Vagina (tissue), 2 donors: ENCODE results near the gene IL12RB2. TPM values are rescaled to one million over a fixed set of nuclear protein-coding genes. Genes with fewer than 3 reads are reported as not detected.

Source experiments
- DNase-seq, 2 donors: peaks; one replicate each; pipeline ENCODE4 v3.0.0-alpha.2; 2017; ENCODE audit errors: extremely low spot score in 2 of 2
- H3K27ac ChIP-seq: fragments of 200-600 bp; sonication (generic); one replicate; pipeline ENCODE4 v1.5.1; 2019
- H3K27me3 ChIP-seq: fragments of 200-600 bp; sonication (generic); one replicate; pipeline ENCODE4 v1.5.1; 2019
- H3K36me3 ChIP-seq, 2 donors: fragments of 200-600 bp; sonication (generic); one replicate each; pipeline ENCODE4 v1.5.1; 2017 to 2019
- H3K4me1 ChIP-seq: fragments of 200-600 bp; sonication (generic); one replicate; pipeline ENCODE4 v1.5.1; 2019
- H3K4me3 ChIP-seq, 2 donors: fragments of 200-600 bp; sonication (generic); 1 replicate in 1 of 2; 2 replicates in 1 of 2; pipeline ENCODE4 v1.5.1; 2016 to 2019
- H3K9me3 ChIP-seq: fragments of 200-600 bp; sonication (generic); one replicate; pipeline ENCODE4 v1.5.1; 2019
- POLR2A ChIP-seq, 2 donors: fragments of 450-650 bp; IDR thresholded peaks; one replicate each; pipeline ENCODE4 v1.6.1; 2017; ENCODE audit warnings: antibody characterized with exemption in 2 of 2, mild to moderate bottlenecking in 2 of 2, moderate library complexity in 2 of 2
- POLR2AphosphoS5 ChIP-seq, 2 donors: sonication (generic); formaldehyde crosslinking; IDR thresholded peaks; one replicate each; pipeline ENCODE4 v1.9.0; 2017; ENCODE audit warnings: antibody characterized with exemption in 2 of 2, mild to moderate bottlenecking in 2 of 2, low read depth in 1 of 2; ENCODE audit not compliant: insufficient read depth in 1 of 2
- intact Hi-C: fragments of 100-400 bp; cut with DNase I; formaldehyde crosslinking; loops from one replicate; pipeline ENCODE4 v1.15.1; 2023
- total RNA-seq: library from RNA; depleted of rRNA; stranded (reverse); fragments of >200 nt; gene quantifications from one replicate; pipeline ENCODE4 v1.2.3, GENCODE V29; 2016
- TF ChIP-seq, protein P1 (sequence below), 3 experiments: fragments of 450-650 bp in 2 of 3; fragments of 200-600 bp in 1 of 3; sonication (generic) in 1 of 3; IDR thresholded peaks; one replicate each; pipeline ENCODE4 v1.5.1; 2017 to 2019; ENCODE audit warnings: antibody characterized with exemption in 3 of 3, mild to moderate bottlenecking in 2 of 3, moderate library complexity in 2 of 3

IL12RB2 gene
- total RNA-seq, 1 donor from 2014 or later = 0.74 TPM

DNA sequence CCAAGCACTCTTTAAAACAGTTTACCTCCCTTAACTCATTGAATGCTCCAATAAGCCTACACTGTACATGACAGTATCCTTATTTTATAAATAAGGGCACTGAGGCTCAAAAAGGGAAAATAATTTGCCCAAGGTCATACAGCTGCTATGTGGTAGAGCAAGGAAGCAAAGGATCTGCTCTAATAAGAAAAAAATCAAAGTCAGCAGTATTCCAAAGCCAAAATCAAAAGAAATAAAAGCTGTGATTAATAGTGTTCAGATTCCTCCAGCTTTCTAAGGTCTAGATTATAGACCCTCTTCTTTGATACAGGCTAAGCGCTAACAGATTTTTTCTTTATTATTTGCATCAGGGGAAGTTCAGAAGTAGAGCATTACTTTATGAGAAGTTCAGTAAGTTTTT is 39.3 kb downstream of the IL12RB2 start:
- no peaks in the 10 kb centered on the region for H3K36me3 ChIP-seq
- H3K4me3 ChIP-seq = no peak overlapping the region
- DNase-seq = no peak
- TF ChIP-seq POLR2A (IDR thresholded peaks at IDR 0.05) (no peak), POLR2AphosphoS5 (IDR thresholded peaks at IDR 0.05; ENCODE audit: insufficient read depth in 1 of 2, low read depth in 1 of 2) (no peak)
- TF ChIP-seq, protein P1, sequence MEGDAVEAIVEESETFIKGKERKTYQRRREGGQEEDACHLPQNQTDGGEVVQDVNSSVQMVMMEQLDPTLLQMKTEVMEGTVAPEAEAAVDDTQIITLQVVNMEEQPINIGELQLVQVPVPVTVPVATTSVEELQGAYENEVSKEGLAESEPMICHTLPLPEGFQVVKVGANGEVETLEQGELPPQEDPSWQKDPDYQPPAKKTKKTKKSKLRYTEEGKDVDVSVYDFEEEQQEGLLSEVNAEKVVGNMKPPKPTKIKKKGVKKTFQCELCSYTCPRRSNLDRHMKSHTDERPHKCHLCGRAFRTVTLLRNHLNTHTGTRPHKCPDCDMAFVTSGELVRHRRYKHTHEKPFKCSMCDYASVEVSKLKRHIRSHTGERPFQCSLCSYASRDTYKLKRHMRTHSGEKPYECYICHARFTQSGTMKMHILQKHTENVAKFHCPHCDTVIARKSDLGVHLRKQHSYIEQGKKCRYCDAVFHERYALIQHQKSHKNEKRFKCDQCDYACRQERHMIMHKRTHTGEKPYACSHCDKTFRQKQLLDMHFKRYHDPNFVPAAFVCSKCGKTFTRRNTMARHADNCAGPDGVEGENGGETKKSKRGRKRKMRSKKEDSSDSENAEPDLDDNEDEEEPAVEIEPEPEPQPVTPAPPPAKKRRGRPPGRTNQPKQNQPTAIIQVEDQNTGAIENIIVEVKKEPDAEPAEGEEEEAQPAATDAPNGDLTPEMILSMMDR (IDR thresholded peaks at IDR 0.05) = no peak
- intact Hi-C loops = loop anchor here (5.0 kb wide), 1 partner anchor 145 kb away; no protein-coding TSS in a partner anchor
- H3K27ac ChIP-seq = no peak overlapping the region
- H3K9me3 ChIP-seq = no peaks in the 10 kb centered on the region
- peaks cover 4% of the 10 kb centered on the region for H3K4me1 ChIP-seq
- H3K27me3 ChIP-seq = no peaks in the 10 kb centered on the region

DNA sequence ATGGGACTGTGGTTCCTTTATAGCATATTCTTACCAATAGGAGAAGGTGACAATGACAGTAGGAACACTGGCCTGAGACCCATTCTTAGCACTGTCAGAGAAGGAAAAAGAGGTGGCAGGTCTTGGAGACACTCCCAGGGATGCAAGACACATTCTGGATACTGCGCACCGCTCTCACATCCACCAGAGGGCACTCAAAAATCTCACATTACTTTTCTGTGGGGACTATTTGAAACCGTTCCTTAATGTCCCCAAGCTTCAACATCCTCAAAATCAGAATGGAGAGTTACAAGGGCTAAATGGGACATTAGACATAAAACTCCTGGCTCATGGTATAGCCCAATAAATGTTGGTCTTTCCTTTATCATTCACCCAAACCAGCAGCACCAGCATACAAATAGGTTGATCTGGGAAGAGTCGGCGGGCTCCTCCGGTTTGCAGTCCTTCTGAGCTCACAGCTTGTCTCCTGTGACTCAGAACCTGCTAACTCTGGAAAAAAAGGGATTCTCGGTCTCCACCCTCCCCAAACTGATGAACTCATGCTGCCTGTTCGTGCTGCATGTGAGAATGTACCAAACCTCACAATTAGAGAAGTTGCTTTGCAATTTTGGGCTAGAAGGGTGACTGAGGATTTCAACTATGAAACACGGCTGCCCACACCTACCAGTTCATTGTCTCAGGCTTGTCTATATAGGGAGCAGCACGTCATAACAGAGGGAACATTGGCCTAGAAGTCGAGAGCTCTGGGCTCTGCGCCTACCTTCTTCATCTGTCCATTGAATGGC is 40.2 kb downstream of the IL12RB2 start:
- H3K27me3 ChIP-seq = no peaks in the 10 kb centered on the region
- intact Hi-C loops = loop anchor here (5.0 kb wide), 1 partner anchor 144 kb away; no protein-coding TSS in a partner anchor
- DNase-seq = no peak
- H3K27ac ChIP-seq = no peak overlapping the region
- H3K4me1 ChIP-seq = peaks cover 4% of the 10 kb centered on the region
- no peak for TF ChIP-seq POLR2A (IDR thresholded peaks at IDR 0.05)
- no peak for TF ChIP-seq POLR2AphosphoS5 (IDR thresholded peaks at IDR 0.05; ENCODE audit: insufficient read depth in 1 of 2, low read depth in 1 of 2)
- TF ChIP-seq, protein P1 (IDR thresholded peaks at IDR 0.05) = peak; percentile 29 to 61 (median 52)
- H3K4me3 ChIP-seq = no peak overlapping the region
- H3K36me3 ChIP-seq = no peaks in the 10 kb centered on the region
- no peaks in the 10 kb centered on the region for H3K9me3 ChIP-seq

DNA sequence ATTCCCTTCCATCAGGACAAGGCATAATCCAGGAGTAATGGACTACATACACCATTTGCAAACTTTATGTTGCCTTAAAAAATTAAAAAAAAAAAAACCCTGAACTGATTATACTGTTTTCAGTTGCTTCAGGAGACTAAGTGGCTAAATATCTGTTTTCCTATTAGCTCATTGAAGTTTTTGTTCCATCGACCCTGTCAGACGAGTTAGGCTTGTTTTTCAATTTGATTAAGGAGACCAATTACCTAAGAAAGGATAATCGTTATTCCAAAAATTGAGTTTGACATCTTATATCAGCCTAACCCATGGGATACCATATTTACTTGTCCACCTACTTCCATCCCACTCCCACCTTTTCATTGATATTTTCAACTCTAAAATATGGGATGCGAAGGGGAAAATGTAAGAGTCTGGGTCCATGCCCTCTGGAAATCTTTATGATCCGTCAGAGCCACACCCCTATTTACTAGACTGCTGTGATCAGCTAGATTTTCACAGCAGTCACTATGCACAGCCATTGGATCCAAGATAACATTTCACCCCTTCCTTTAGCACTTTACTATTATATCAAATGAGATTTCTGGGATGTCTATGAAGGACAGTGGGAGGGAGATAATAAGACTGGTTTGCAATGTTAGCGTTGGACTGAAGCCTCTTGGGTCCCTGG is 41.0 kb downstream of the IL12RB2 start:
- no peaks in the 10 kb centered on the region for H3K36me3 ChIP-seq
- no peaks in the 10 kb centered on the region for H3K9me3 ChIP-seq
- no peaks in the 10 kb centered on the region for H3K27me3 ChIP-seq
- H3K4me1 ChIP-seq = peaks cover 4% of the 10 kb centered on the region
- no peak overlapping the region for H3K27ac ChIP-seq
- intact Hi-C loops = loop anchor here (5.0 kb wide), 1 partner anchor 144 kb away; no protein-coding TSS in a partner anchor
- H3K4me3 ChIP-seq = no peak overlapping the region
- DNase-seq = no peak
- TF ChIP-seq POLR2A (IDR thresholded peaks at IDR 0.05) = no peak
- TF ChIP-seq, protein P1 (IDR thresholded peaks at IDR 0.05) = no peak
- no peak for TF ChIP-seq POLR2AphosphoS5 (IDR thresholded peaks at IDR 0.05; ENCODE audit: insufficient read depth in 1 of 2, low read depth in 1 of 2)

DNA sequence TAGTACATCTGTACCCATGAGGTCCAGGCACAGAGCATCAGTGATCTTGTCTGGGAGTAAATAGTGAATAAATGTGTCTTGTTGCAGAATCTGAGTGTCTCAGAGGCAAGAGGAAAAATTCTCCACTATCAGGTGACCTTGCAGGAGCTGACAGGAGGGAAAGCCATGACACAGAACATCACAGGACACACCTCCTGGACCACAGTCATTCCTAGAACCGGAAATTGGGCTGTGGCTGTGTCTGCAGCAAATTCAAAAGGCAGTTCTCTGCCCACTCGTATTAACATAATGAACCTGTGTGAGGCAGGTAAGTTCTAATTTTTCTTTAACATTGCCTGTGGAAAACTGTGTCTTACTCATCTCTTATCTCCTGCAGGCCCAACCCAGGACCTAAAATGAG is 43.1 kb downstream of the IL12RB2 start:
- H3K36me3 ChIP-seq = no peaks in the 10 kb centered on the region
- H3K27ac ChIP-seq = no peak overlapping the region
- DNase-seq = no peak
- no peak overlapping the region for H3K4me3 ChIP-seq
- intact Hi-C loops = no loop called here
- TF ChIP-seq POLR2AphosphoS5 (IDR thresholded peaks at IDR 0.05; ENCODE audit: insufficient read depth in 1 of 2, low read depth in 1 of 2) (no peak), POLR2A (IDR thresholded peaks at IDR 0.05) (no peak)
- TF ChIP-seq, protein P1 (IDR thresholded peaks at IDR 0.05) = no peak
- H3K27me3 ChIP-seq = no peaks in the 10 kb centered on the region
- no peaks in the 10 kb centered on the region for H3K9me3 ChIP-seq
- peaks cover 4% of the 10 kb centered on the region for H3K4me1 ChIP-seq
